Tibial artery (tissue), 4 donors: Measurements from ENCODE around the gene FXYD5.
A peak's percentile ranks its signal among the peaks of the same experiment; 100 is the strongest.

Experiments
- DNase-seq, 2 donors: peaks; one replicate each; pipeline ENCODE4 v3.0.0-alpha.2; 2019
- H3K27ac ChIP-seq, 2 donors: fragments of 200-600 bp; sonication (generic) in 1 of 2; 1 replicate in 1 of 2; 2 replicates in 1 of 2; pipeline ENCODE4 v1.5.1; 2018 to 2019; ENCODE audit warnings: mild to moderate bottlenecking in 1 of 2
- H3K27me3 ChIP-seq, 2 donors: fragments of 200-600 bp; sonication (generic) in 1 of 2; one replicate each; pipeline versions ENCODE4 v1.5.1 to v1.6.0; 2016 to 2019
- H3K36me3 ChIP-seq, 3 donors: fragments of 200-600 bp; sonication (generic) in 2 of 3; one replicate each; pipeline ENCODE4 v1.5.1; 2016 to 2019; ENCODE audit warnings: mild to moderate bottlenecking in 2 of 3
- H3K4me1 ChIP-seq, 4 donors: fragments of 200-600 bp; sonication (generic) in 2 of 4; 1 replicate in 3 of 4; 2 replicates in 1 of 4; pipeline ENCODE4 v1.5.1; 2016 to 2019
- H3K4me3 ChIP-seq, 2 donors: fragments of 200-600 bp; sonication (generic) in 1 of 2; 1 replicate in 1 of 2; 2 replicates in 1 of 2; pipeline ENCODE4 v1.5.1; 2018 to 2019; ENCODE audit warnings: mild to moderate bottlenecking in 2 of 2
- H3K9me3 ChIP-seq, 3 donors: fragments of 200-600 bp; sonication (generic) in 1 of 3; one replicate each; pipeline ENCODE4 v1.5.1; 2016 to 2019
- CTCF ChIP-seq, 2 experiments: fragments of 200-600 bp in 1 of 2; fragments of 450-650 bp in 1 of 2; IDR thresholded peaks; one replicate each; pipeline ENCODE4 v1.5.1; 2017 to 2019; ENCODE audit warnings: antibody characterized with exemption in 2 of 2, mild to moderate bottlenecking in 1 of 2, moderate library complexity in 1 of 2
- intact Hi-C: fragments of 100-400 bp; cut with DNase I; formaldehyde crosslinking; loops from one replicate; pipeline ENCODE4 v1.15.0; 2023; ENCODE audit warnings: low total_unique reads

Gene FXYD5

GRCh38 chr19:35216833-35217648 lies 62.5 kb downstream of the FXYD5 start:
- intact Hi-C loops, result no loop called here
- H3K27ac ChIP-seq, result no peak overlapping the region

GRCh38 chr19:35217649-35217990 lies 63.1 kb downstream of the FXYD5 start:
- Histone ChIP-seq H3K27me3 (peaks cover 0 to 9% of the 10 kb centered on the region in 2 donors), H3K36me3 (no peaks in the 10 kb centered on the region), H3K27ac (no peak overlapping the region), H3K4me3 (no peak overlapping the region), H3K9me3 (peaks cover 0 to 7% (median 0%) of the 10 kb centered on the region in 3 donors), H3K4me1 (peaks cover 0 to 17% (median 7%) of the 10 kb centered on the region in 4 donors)
- intact Hi-C loops, result no loop called here
- no peak for DNase-seq
- no peak for TF ChIP-seq CTCF (IDR thresholded peaks at IDR 0.05)

More at GRCh38 chr19:35216833-35217648, 62.5 kb downstream of the FXYD5 start:
- Histone ChIP-seq H3K36me3 (no peaks in the 10 kb centered on the region), H3K4me3 (no peak overlapping the region), H3K9me3 (peaks cover 0 to 3% (median 0%) of the 10 kb centered on the region in 3 donors), H3K27me3 (peaks cover 0 to 5% of the 10 kb centered on the region in 2 donors), H3K4me1 (peaks cover 0 to 17% (median 7%) of the 10 kb centered on the region in 4 donors)
- DNase-seq, result peak in 1 of 2 donors; percentile 52
- no peak for TF ChIP-seq CTCF (IDR thresholded peaks at IDR 0.05)

- intact Hi-C loops, result no loop called here
- peaks cover 0 to 18% of the 10 kb centered on the region in 2 donors for H3K27me3 ChIP-seq
- H3K9me3 ChIP-seq, result peaks cover 0 to 7% (median 0%) of the 10 kb centered on the region in 3 donors
- no peak overlapping the region for H3K4me3 ChIP-seq
- no peaks in the 10 kb centered on the region for H3K36me3 ChIP-seq
- no peak overlapping the region for H3K27ac ChIP-seq
- H3K4me1 ChIP-seq, result peaks cover 0 to 4% (median 4%) of the 10 kb centered on the region in 4 donors
- no peak for DNase-seq
- TF ChIP-seq CTCF (IDR thresholded peaks at IDR 0.05), result no peak
These were observed 64.5 kb downstream of the FXYD5 start for GRCh38 chr19:35219008-35219407.
